Tibial nerve (tissue), 4 donors: ENCODE measurements around the gene NAT10.

Source experiments
- EP300 ChIP-seq, 2 donors: sonication (generic); formaldehyde crosslinking; IDR thresholded peaks; one replicate each; pipeline ENCODE4 v1.6.1; 2017; ENCODE audit warnings: antibody characterized with exemption in 2 of 2, mild to moderate bottlenecking in 1 of 2
- POLR2A ChIP-seq, 2 donors: fragments of 450-650 bp; IDR thresholded peaks; one replicate each; pipeline ENCODE4 v1.6.1; 2017; ENCODE audit warnings: antibody characterized with exemption in 2 of 2, mild to moderate bottlenecking in 2 of 2, moderate library complexity in 2 of 2
- TF ChIP-seq, protein P1 (sequence below), 5 experiments: fragments of 200-600 bp in 3 of 5; fragments of 450-650 bp in 2 of 5; sonication (generic) in 3 of 5; IDR thresholded peaks; one replicate each; pipeline ENCODE4 v1.5.1; 2016 to 2019; ENCODE audit warnings: antibody characterized with exemption in 5 of 5, mild to moderate bottlenecking in 3 of 5, moderate library complexity in 2 of 5

DNA sequence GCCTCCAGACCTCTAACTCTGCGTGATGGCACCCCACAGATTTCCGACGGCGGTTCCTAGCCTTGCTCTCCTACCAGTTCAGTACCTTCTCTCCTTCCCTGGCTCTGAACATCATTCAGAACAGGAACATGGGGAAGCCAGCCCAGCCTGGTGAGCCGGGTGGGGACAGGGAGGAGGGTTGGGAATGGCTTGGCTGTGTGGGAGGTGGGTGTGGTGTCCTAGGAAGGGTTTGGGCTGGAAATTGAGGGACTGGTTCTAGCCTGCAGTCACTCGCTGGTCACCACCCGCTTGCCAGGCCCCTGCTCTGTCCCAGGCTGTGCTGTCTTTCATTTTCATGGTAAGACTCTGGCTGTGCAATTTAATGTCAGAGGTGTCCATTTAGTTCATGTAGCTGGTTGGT is 33.9 kb downstream of the NAT10 start:
- TF ChIP-seq, protein P1, sequence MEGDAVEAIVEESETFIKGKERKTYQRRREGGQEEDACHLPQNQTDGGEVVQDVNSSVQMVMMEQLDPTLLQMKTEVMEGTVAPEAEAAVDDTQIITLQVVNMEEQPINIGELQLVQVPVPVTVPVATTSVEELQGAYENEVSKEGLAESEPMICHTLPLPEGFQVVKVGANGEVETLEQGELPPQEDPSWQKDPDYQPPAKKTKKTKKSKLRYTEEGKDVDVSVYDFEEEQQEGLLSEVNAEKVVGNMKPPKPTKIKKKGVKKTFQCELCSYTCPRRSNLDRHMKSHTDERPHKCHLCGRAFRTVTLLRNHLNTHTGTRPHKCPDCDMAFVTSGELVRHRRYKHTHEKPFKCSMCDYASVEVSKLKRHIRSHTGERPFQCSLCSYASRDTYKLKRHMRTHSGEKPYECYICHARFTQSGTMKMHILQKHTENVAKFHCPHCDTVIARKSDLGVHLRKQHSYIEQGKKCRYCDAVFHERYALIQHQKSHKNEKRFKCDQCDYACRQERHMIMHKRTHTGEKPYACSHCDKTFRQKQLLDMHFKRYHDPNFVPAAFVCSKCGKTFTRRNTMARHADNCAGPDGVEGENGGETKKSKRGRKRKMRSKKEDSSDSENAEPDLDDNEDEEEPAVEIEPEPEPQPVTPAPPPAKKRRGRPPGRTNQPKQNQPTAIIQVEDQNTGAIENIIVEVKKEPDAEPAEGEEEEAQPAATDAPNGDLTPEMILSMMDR (IDR thresholded peaks at IDR 0.05), result no peak
- TF ChIP-seq EP300 (IDR thresholded peaks at IDR 0.05), result no peak
- no peak for TF ChIP-seq POLR2A (IDR thresholded peaks at IDR 0.05)
